H1 (cell line): ENCODE data around the gene JOSD2. TPM values are rescaled to one million over a fixed set of nuclear protein-coding genes. Genes with fewer than 3 reads are reported as not detected.

Experiments
- BCL11A ChIP-seq, 2 experiments: IDR thresholded peaks; one replicate each; pipeline ENCODE4 v1.6.1; 2011; ENCODE audit warnings: low read depth in 2 of 2, low read length in 2 of 2, mild to moderate bottlenecking in 2 of 2
- CBX5 ChIP-seq: fragments of 300-800, 300-1000 bp; sonication (generic); IDR thresholded peaks from 2 replicates; pipeline ENCODE4 v1.7.1; 2016; ENCODE audit warnings: antibody characterized with exemption, low read length, low read depth
- FOSL1 ChIP-seq: IDR thresholded peaks from 2 replicates; pipeline ENCODE4 v1.6.1; 2011; ENCODE audit warnings: mild to moderate bottlenecking, low read depth, low read length, moderate library complexity; ENCODE audit not compliant: insufficient read depth
- GTF2F1 ChIP-seq: IDR thresholded peaks from 2 replicates; pipeline ENCODE4 v1.6.1; 2012; ENCODE audit warnings: low read depth, low read length, improper control_type of control experiment, borderline replicate concordance
- JUN ChIP-seq: IDR thresholded peaks from 2 replicates; pipeline ENCODE4 v1.6.1; 2011; ENCODE audit warnings: low read depth, mild to moderate bottlenecking, improper control_type of control experiment, low read length
- NANOG ChIP-seq: IDR thresholded peaks from 2 replicates; pipeline ENCODE4 v1.6.1; 2011; ENCODE audit warnings: low read length, low read depth, mild to moderate bottlenecking, inconsistent platforms; ENCODE audit not compliant: insufficient read depth, poor library complexity, severe bottlenecking
- POLR2A ChIP-seq, 2 experiments: IDR thresholded peaks; 1 replicate in 1 of 2; 2 replicates in 1 of 2; pipeline ENCODE4 v1.6.1; 2011; ENCODE audit warnings: low read depth in 2 of 2, low read length in 2 of 2, mild to moderate bottlenecking in 2 of 2; ENCODE audit errors: control extremely low read depth in 1 of 2
- POLR2AphosphoS5 ChIP-seq: IDR thresholded peaks from 2 replicates; pipeline ENCODE4 v1.6.1; 2011; ENCODE audit warnings: low read depth, low read length
- POU5F1 ChIP-seq: IDR thresholded peaks from 2 replicates; pipeline ENCODE4 v1.6.1; 2011; ENCODE audit warnings: low read depth, mild to moderate bottlenecking, low read length, moderate library complexity
- RNF2 ChIP-seq: fragments of 200-900, 300-1000 bp; sonication (generic); IDR thresholded peaks from 2 replicates; pipeline ENCODE4 v1.7.1; 2016; ENCODE audit warnings: borderline replicate concordance, low read depth, mild to moderate bottlenecking, antibody characterized with exemption, low read length; ENCODE audit not compliant: poor library complexity, severe bottlenecking; ENCODE audit errors: missing control alignments
- RXRA ChIP-seq: IDR thresholded peaks from 2 replicates; pipeline ENCODE4 v1.6.1; 2011; ENCODE audit warnings: low read depth, mild to moderate bottlenecking, low read length, moderate library complexity; ENCODE audit not compliant: insufficient read depth
- SP1 ChIP-seq: IDR thresholded peaks from 2 replicates; pipeline ENCODE4 v1.6.1; 2011; ENCODE audit warnings: low read depth, low read length
- SUZ12 ChIP-seq: fragments of 200-600 bp; sonication (generic); IDR thresholded peaks from 2 replicates; pipeline ENCODE4 v1.6.1; 2012; ENCODE audit warnings: mild to moderate bottlenecking, inconsistent platforms, low read length, moderate library complexity, mixed read lengths
- TAF1 ChIP-seq: IDR thresholded peaks from 2 replicates; pipeline ENCODE4 v1.6.1; 2011; ENCODE audit warnings: mild to moderate bottlenecking, low read depth, low read length
- YY1 ChIP-seq: IDR thresholded peaks from 2 replicates; pipeline ENCODE4 v1.6.1; 2011; ENCODE audit warnings: low read depth, mild to moderate bottlenecking, low read length
- polyA plus RNA-seq, 7 experiments: library from polyadenylated mRNA; depleted of rRNA in 3 of 7; stranded (reverse) in 5 of 7; unstranded in 2 of 7; fragments of >200 nt in 5 of 7; fragments of 200-250 nt in 2 of 7; gene quantifications; 1 replicate in 5 of 7; 2 replicates in 1 of 7; 4 replicates in 1 of 7; pipeline versions ENCODE4 v1.2.1 to v1.2.3, GENCODE V29; 2011 to 2013; ENCODE audit warnings: missing spikeins in 2 of 7, mixed read lengths in 2 of 7
- total RNA-seq: library from RNA; stranded (reverse); fragmentation: NEBNext Ultra II Directional; extraction: Animal tissue kit (Norgen Biotek cat#: 25700); gene quantifications from 2 replicates; pipeline ENCODE4 v1.2.1, GENCODE V29; 2021
- TF ChIP-seq, protein P1 (sequence below): IDR thresholded peaks from 2 replicates; pipeline ENCODE4 v1.6.1; 2012; ENCODE audit warnings: low read length, inconsistent platforms
- TF ChIP-seq, protein P2 (sequence below): IDR thresholded peaks from 2 replicates; pipeline ENCODE4 v1.6.1; 2012; ENCODE audit warnings: inconsistent platforms
- TF ChIP-seq, protein P3 (sequence below): IDR thresholded peaks from 2 replicates; pipeline ENCODE4 v1.6.1; 2012; ENCODE audit warnings: inconsistent platforms
- TF ChIP-seq, protein P4 (sequence below), 3 experiments: IDR thresholded peaks; 1 replicate in 2 of 3; 2 replicates in 1 of 3; pipeline versions ENCODE4 v1.5.1 to v1.6.1; 2011; ENCODE audit warnings: low read length in 3 of 3, mild to moderate bottlenecking in 3 of 3, inconsistent platforms in 2 of 3, low read depth in 1 of 3, moderate library complexity in 1 of 3; ENCODE audit not compliant: insufficient read depth in 1 of 3; ENCODE audit errors: control extremely low read depth in 1 of 3

Gene JOSD2
- total and polyA plus RNA-seq, 2 of the 8 experiments (the other 6 are each of a cell fraction or from before 2014, with no cell fraction given) = 1.9 to 6.6 TPM

DNA sequence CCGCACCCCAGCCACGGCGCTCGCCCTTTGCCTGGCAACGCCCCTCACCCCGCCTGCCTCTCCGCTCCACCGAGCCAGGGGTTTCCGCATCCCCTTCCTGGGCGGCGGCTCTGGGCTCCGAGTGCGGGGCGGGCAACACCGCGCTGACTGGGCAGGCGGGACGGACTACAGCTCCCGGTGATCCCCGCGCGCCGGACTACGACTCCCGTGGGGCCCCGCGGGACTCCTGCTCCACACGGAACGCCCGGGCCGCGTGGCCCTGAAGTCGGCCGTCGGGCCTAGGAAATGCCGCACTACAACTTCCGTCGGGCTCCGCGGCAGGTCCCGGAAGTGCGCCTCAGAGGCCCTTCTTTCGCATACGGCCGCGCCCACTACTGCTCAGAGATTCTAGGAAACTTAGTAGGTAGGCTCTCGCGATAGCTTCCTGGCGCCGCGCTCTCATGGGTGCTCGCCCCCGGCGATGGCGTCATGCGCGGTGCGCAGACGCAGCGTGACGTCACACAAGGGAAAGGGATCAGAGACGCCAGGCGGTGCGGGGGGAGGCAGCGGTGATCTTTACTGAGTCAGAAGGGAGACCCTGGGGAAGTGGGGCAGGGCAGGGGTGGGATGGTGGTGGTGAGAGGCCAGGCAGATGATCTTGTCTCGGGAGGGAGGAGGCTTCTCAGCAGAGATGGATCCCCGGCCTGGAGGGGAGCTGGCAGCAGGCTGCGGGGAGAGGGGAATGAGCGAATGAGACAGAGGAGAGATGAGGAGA, at the start of gene JOSD2 (continued):
- TF ChIP-seq, protein P1, sequence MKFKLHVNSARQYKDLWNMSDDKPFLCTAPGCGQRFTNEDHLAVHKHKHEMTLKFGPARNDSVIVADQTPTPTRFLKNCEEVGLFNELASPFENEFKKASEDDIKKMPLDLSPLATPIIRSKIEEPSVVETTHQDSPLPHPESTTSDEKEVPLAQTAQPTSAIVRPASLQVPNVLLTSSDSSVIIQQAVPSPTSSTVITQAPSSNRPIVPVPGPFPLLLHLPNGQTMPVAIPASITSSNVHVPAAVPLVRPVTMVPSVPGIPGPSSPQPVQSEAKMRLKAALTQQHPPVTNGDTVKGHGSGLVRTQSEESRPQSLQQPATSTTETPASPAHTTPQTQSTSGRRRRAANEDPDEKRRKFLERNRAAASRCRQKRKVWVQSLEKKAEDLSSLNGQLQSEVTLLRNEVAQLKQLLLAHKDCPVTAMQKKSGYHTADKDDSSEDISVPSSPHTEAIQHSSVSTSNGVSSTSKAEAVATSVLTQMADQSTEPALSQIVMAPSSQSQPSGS = peak; percentile 93
- TF ChIP-seq SP1 = no peak
- TF ChIP-seq POLR2A (IDR thresholded peaks at IDR 0.05; ENCODE audit: control extremely low read depth in 1 of 2, low read depth in 2 of 2, low read length in 2 of 2) = no peak
- TF ChIP-seq NANOG = no peak
- TF ChIP-seq POU5F1 = no peak
- TF ChIP-seq JUN = no peak
- TF ChIP-seq, protein P2, sequence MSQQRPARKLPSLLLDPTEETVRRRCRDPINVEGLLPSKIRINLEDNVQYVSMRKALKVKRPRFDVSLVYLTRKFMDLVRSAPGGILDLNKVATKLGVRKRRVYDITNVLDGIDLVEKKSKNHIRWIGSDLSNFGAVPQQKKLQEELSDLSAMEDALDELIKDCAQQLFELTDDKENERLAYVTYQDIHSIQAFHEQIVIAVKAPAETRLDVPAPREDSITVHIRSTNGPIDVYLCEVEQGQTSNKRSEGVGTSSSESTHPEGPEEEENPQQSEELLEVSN = no peak
- TF ChIP-seq YY1 = no peak
- no peak for TF ChIP-seq RXRA
- no peak for TF ChIP-seq CBX5
- no peak for TF ChIP-seq SUZ12
- TF ChIP-seq POLR2AphosphoS5 = no peak
- TF ChIP-seq, protein P3, sequence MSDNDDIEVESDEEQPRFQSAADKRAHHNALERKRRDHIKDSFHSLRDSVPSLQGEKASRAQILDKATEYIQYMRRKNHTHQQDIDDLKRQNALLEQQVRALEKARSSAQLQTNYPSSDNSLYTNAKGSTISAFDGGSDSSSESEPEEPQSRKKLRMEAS = peak; percentile 84
- no peak for TF ChIP-seq BCL11A (IDR thresholded peaks at IDR 0.05; ENCODE audit: low read depth in 2 of 2, low read length in 2 of 2)
- TF ChIP-seq FOSL1 = no peak
- no peak for TF ChIP-seq RNF2
- peak; percentile 73; the same call in 1 of the 2 replicates for TF ChIP-seq GTF2F1
- TF ChIP-seq, protein P4, sequence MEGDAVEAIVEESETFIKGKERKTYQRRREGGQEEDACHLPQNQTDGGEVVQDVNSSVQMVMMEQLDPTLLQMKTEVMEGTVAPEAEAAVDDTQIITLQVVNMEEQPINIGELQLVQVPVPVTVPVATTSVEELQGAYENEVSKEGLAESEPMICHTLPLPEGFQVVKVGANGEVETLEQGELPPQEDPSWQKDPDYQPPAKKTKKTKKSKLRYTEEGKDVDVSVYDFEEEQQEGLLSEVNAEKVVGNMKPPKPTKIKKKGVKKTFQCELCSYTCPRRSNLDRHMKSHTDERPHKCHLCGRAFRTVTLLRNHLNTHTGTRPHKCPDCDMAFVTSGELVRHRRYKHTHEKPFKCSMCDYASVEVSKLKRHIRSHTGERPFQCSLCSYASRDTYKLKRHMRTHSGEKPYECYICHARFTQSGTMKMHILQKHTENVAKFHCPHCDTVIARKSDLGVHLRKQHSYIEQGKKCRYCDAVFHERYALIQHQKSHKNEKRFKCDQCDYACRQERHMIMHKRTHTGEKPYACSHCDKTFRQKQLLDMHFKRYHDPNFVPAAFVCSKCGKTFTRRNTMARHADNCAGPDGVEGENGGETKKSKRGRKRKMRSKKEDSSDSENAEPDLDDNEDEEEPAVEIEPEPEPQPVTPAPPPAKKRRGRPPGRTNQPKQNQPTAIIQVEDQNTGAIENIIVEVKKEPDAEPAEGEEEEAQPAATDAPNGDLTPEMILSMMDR (IDR thresholded peaks at IDR 0.05; ENCODE audit: control extremely low read depth in 1 of 3, insufficient read depth in 1 of 3, low read depth in 1 of 3, low read length in 3 of 3) = no peak; a peak in 1 of 4 replicates
- no peak for TF ChIP-seq TAF1
